Activated CD4-positive, alpha-beta T cell treated with anti-CD3 and anti-CD28 coated beads, Interleukin-2, Interleukin-6, amounts not matched to agents 100 ng/mL and 50 ng/mL, durations not matched to agents 16 hours and 8 hours (primary cell): ENCODE results near the gene PLEKHJ1.

Experiments used
- DNase-seq: peaks from one replicate; pipeline ENCODE4 v3.0.0-alpha.2; 2020

The PLEKHJ1 gene

GRCh38 chr19:2269244-2270156 is 33.4 kb upstream of the PLEKHJ1 start:
- DNase-seq: peak; percentile 99

GRCh38 chr19:2268861-2269243 is 32.7 kb upstream of the PLEKHJ1 start:
- no peak for DNase-seq

- no peak for DNase-seq
Observed at GRCh38 chr19:2268480-2268830, 32.3 kb upstream of the PLEKHJ1 start.

- DNase-seq: no peak
Observed at GRCh38 chr19:2266183-2266993, 30.3 kb upstream of the PLEKHJ1 start.

GRCh38 chr19:2261438-2262172 is 25.5 kb upstream of the PLEKHJ1 start:
- DNase-seq: peak; percentile 66

GRCh38 chr19:2260341-2260805 is 24.2 kb upstream of the PLEKHJ1 start:
- no peak for DNase-seq

GRCh38 chr19:2259336-2259735 is 23.2 kb upstream of the PLEKHJ1 start:
- DNase-seq: no peak

GRCh38 chr19:2255982-2256685 is 20.0 kb upstream of the PLEKHJ1 start, which contains the start of gene JSRP1:
JSRP1 (minus strand) TSS chr19:2256417; CDS start chr19:2255314, 1,103 bp downstream.
- DNase-seq: no peak

- DNase-seq: no peak
Observed at GRCh38 chr19:2255112-2255845, 19.1 kb upstream of the PLEKHJ1 start.

- DNase-seq: no peak
Observed at GRCh38 chr19:2254064-2254872, 18.1 kb upstream of the PLEKHJ1 start.

GRCh38 chr19:2253106-2254063 is 17.3 kb upstream of the PLEKHJ1 start:
- no peak for DNase-seq

- DNase-seq: no peak
Observed at GRCh38 chr19:2252797-2253105, 16.6 kb upstream of the PLEKHJ1 start.

- no peak for DNase-seq
Observed at GRCh38 chr19:2252055-2252796, 16.1 kb upstream of the PLEKHJ1 start.

GRCh38 chr19:2251106-2252054 is 15.3 kb upstream of the PLEKHJ1 start:
- DNase-seq: no peak

- DNase-seq: no peak
Observed at GRCh38 chr19:2250766-2251105, 14.6 kb upstream of the PLEKHJ1 start.

GRCh38 chr19:2249880-2250765 is 14.0 kb upstream of the PLEKHJ1 start:
- DNase-seq: no peak
